ENCODE results near the gene RABGGTA. TPM values are rescaled to one million over a fixed set of nuclear protein-coding genes. Genes with fewer than 3 reads are reported as not detected.
A peak's percentile ranks its signal among the peaks of the same experiment; 100 is the strongest.

The RABGGTA gene
- total and polyA plus RNA-seq, 10 of the 15 experiments (the other 5 are each of a cell fraction or from before 2014, with no cell fraction given), result 19.1 to 75.6 (median 46.9) TPM

- Histone ChIP-seq H4K20me1 (ENCODE audit: control insufficient read depth, insufficient read depth) (no peaks in the 10 kb centered on the region), H3K79me2 (ENCODE audit: control insufficient read depth, insufficient read depth, low read length) (no peaks in the 10 kb centered on the region), H3K27me3 (replicated peaks in 1 of 2; ENCODE audit: control insufficient read depth in 2 of 2, insufficient read depth in 2 of 2, low read length in 1 of 2) (no peaks in the 10 kb centered on the region), H3K4me2 (ENCODE audit: control insufficient read depth, insufficient read depth) (0 out of 2 replicates have a peak overlapping the region, but pooled peaks have one; percentile 21), H3K4me1 (ENCODE audit: control insufficient read depth, insufficient read depth, low read length) (peaks cover 38% of the 10 kb centered on the region), H3K27ac (ENCODE audit: control insufficient read depth, insufficient read depth) (peak overlapping the region; percentile 13; the same call in 1 of the 2 replicates), H3K4me3 (peak overlapping the region; percentile 35; the same call in 1 of the 2 replicates), H2AFZ (ENCODE audit: control insufficient read depth, low read depth, low read length) (no peak overlapping the region; the same call in 1 of the 2 replicates), H3K9me3 (replicated peaks; ENCODE audit: control insufficient read depth, insufficient read depth, low read length) (no peaks in the 10 kb centered on the region), H3K36me3 (ENCODE audit: control insufficient read depth in 2 of 2, insufficient read depth in 2 of 2, low read length in 1 of 2) (peaks cover 0 to 3% of the 10 kb centered on the region in 2 experiments; a peak in 2 of 4 replicates), H3K9ac (ENCODE audit: control insufficient read depth, insufficient read depth, low read length) (no peak overlapping the region)
- POLR2A ChIA-PET, result interaction anchor here (0.7 to 9.2 kb wide), 3 partner anchors 13 to 37 kb away, joined by 3 to 171 read pairs (median 3); partner anchors contain the start of gene RABGGTA
- RAD21 ChIA-PET (ENCODE audit: unreplicated experiment), result interaction anchor here (5.7 kb wide), 1 partner anchor 23 kb away, joined by 59 read pairs; the partner anchor contains the start of gene RABGGTA
- DNase-seq (ENCODE audit: low read depth, low spot score) (no peak), ATAC-seq (no peak), FAIRE-seq (no peak)
- in situ Hi-C loops (cut with MboI) (no loop called here), intact Hi-C loops (cut with micrococcal nuclease; ENCODE audit: unreplicated experiment) (no loop called here)
- 68% methylated on average over 13 of the region's 13 CpGs for WGBS (ENCODE audit: insufficient coverage, insufficient replicate concordance, low lambda C conversion rate, missing lambda C conversion rate)
- CTCF ChIA-PET, result interaction anchor here (1.0 to 12.3 kb wide), 4 partner anchors 15 to 59 kb away, joined by 3 to 368 read pairs (median 148); partner anchors contain the start of genes CIDEB, DHRS1, NOP9 and RABGGTA
- no TSS peak for BruUV-seq (replicated peaks)
- SMC1A ChIA-PET (ENCODE audit: uncharacterized antibody, unreplicated experiment), result interaction anchor here (1.0 to 11.0 kb wide), 2 partner anchors 24 to 47 kb away, joined by 3 to 141 read pairs; partner anchors contain the start of gene RABGGTA
- TF ChIP-seq HDGF (IDR thresholded peaks at IDR 0.05), result no peak
- no peak for TF ChIP-seq TCF12 (IDR thresholded peaks at IDR 0.05; ENCODE audit: low read depth, low read length)
- no peak for TF ChIP-seq ETV6 (conservative IDR thresholded peaks at IDR 0.05 in 1 of 2, IDR thresholded peaks at IDR 0.05 in 1 of 2; ENCODE audit: borderline replicate concordance in 1 of 2, low read depth in 1 of 2)
- TF ChIP-seq EP300 (IDR thresholded peaks at IDR 0.05; ENCODE audit: borderline replicate concordance in 1 of 2, control insufficient read depth in 1 of 2, low read depth in 2 of 2, low read length in 2 of 2), result no peak
- no peak for TF ChIP-seq ZNF622 (IDR thresholded peaks at IDR 0.05)
- no peak for TF ChIP-seq NFYA (IDR thresholded peaks at IDR 0.05; ENCODE audit: borderline replicate concordance, low read depth, low read length)
- no peak for TF ChIP-seq CHD1 (IDR thresholded peaks at IDR 0.05; ENCODE audit: low read depth, low read length)
- no peak for TF ChIP-seq EED (IDR thresholded peaks at IDR 0.05; ENCODE audit: low read depth)
- no peak for TF ChIP-seq SP1 (IDR thresholded peaks at IDR 0.05; ENCODE audit: low read depth, low read length)
- no peak for TF ChIP-seq ATF2 (IDR thresholded peaks at IDR 0.05; ENCODE audit: low read length)
- no peak for TF ChIP-seq CEBPB (IDR thresholded peaks at IDR 0.05; ENCODE audit: borderline replicate concordance in 1 of 2, low read depth in 2 of 2, low read length in 2 of 2)
- no peak for TF ChIP-seq NBN (IDR thresholded peaks at IDR 0.05)
- no peak for TF ChIP-seq FOS (IDR thresholded peaks at IDR 0.05; ENCODE audit: borderline replicate concordance, extremely low read depth, insufficient read length)
These were observed 22.0 kb downstream of the RABGGTA start for GRCh38 chr14:24249230-24250021.

Data from GM12878 (cell line).